Activated CD4-positive, alpha-beta T cell treated with anti-CD3 and anti-CD28 coated beads, Interleukin-10, Interleukin-2, amounts not matched to agents 100 ng/mL and 50 ng/mL, durations not matched to agents 16 hours and 8 hours (primary cell): ENCODE data around the gene GALNT15.

Experiments used
- DNase-seq: peaks from one replicate; pipeline ENCODE4 v3.0.0-alpha.2; 2020

Gene GALNT15

GRCh38 chr3:16168211-16168610 lies 6.3 kb upstream of the GALNT15 start:
- no peak for DNase-seq

- no peak for DNase-seq
Measured at GRCh38 chr3:16171009-16171408, 3.5 kb upstream of the GALNT15 start.

- no peak for DNase-seq
Measured at GRCh38 chr3:16171825-16172224, 2.7 kb upstream of the GALNT15 start.

GRCh38 chr3:16173283-16174025 lies 1.0 kb upstream of the GALNT15 start:
- DNase-seq, result no peak

- no peak for DNase-seq
Measured at GRCh38 chr3:16174026-16174355, 489 bp upstream of the GALNT15 start.

GRCh38 chr3:16174976-16175901 lies 759 bp downstream of the GALNT15 start:
- no peak for DNase-seq

- DNase-seq, result no peak
Measured at GRCh38 chr3:16176391-16177030, 2.0 kb downstream of the GALNT15 start.

GRCh38 chr3:16177382-16177781 lies 2.9 kb downstream of the GALNT15 start:
- DNase-seq, result no peak

GRCh38 chr3:16177962-16178627 lies 3.6 kb downstream of the GALNT15 start:
- peak; percentile 70 for DNase-seq

GRCh38 chr3:16178628-16178988 lies 4.1 kb downstream of the GALNT15 start:
- DNase-seq, result no peak

GRCh38 chr3:16179261-16179660 lies 4.8 kb downstream of the GALNT15 start:
- no peak for DNase-seq

GRCh38 chr3:16179771-16180736 lies 5.6 kb downstream of the GALNT15 start:
- DNase-seq, result no peak

GRCh38 chr3:16180737-16181134 lies 6.3 kb downstream of the GALNT15 start:
- DNase-seq, result no peak

- DNase-seq, result no peak
Measured at GRCh38 chr3:16181361-16181760, 6.9 kb downstream of the GALNT15 start.

GRCh38 chr3:16182183-16182582 lies 7.7 kb downstream of the GALNT15 start:
- no peak for DNase-seq

GRCh38 chr3:16182612-16183011 lies 8.1 kb downstream of the GALNT15 start:
- DNase-seq, result no peak

- DNase-seq, result no peak
Measured at GRCh38 chr3:16183082-16183481, 8.6 kb downstream of the GALNT15 start.

GRCh38 chr3:16183601-16184270 lies 9.3 kb downstream of the GALNT15 start:
- no peak for DNase-seq

GRCh38 chr3:16186086-16186485 lies 11.6 kb downstream of the GALNT15 start:
- no peak for DNase-seq

GRCh38 chr3:16186565-16186964 lies 12.1 kb downstream of the GALNT15 start:
- DNase-seq, result peak; percentile 16

- no peak for DNase-seq
Measured at GRCh38 chr3:16187213-16187790, 12.8 kb downstream of the GALNT15 start.
